ENCODE measurements around the gene EGLN1. TPM values are rescaled to one million over a fixed set of nuclear protein-coding genes. Genes with fewer than 3 reads are reported as not detected.

Gene EGLN1
- total RNA-seq, 3 donors from 2014 or later (not counting 1 experiment from before 2014, with no cell fraction given) = 14.2 to 27.5 (median 24.5) TPM

DNA sequence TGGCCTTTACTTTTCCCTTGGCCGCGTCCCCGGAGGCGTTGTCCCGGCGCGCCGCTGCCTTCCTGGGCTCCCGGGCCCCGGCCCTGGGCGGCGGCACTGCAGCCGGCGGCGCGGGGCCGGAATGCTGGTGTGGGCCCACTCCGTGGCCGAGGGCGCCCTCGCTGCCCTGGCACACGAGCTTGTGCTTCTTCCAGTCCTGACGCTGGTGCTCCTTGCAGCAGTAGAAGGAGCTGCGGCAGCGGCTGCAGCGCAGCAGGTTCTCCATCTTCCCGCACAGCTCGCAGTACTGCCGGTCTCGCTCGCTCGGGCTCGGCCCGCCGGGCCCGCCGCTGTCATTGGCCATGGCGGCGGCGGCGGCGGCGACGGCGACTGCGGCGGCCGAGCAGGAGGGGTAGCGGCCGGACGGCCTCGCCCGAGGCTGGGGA, 529 bp downstream of the EGLN1 start:
- H3K27ac ChIP-seq (ENCODE audit: low read length) = peak overlapping the region; percentile 51
- under 1% methylated on average over 53 of the region's 53 CpGs for WGBS (ENCODE audit: insufficient coverage)
- peaks cover 47 to 51% of the 10 kb centered on the region in 2 donors for H3K4me1 Mint-ChIP-seq

DNA sequence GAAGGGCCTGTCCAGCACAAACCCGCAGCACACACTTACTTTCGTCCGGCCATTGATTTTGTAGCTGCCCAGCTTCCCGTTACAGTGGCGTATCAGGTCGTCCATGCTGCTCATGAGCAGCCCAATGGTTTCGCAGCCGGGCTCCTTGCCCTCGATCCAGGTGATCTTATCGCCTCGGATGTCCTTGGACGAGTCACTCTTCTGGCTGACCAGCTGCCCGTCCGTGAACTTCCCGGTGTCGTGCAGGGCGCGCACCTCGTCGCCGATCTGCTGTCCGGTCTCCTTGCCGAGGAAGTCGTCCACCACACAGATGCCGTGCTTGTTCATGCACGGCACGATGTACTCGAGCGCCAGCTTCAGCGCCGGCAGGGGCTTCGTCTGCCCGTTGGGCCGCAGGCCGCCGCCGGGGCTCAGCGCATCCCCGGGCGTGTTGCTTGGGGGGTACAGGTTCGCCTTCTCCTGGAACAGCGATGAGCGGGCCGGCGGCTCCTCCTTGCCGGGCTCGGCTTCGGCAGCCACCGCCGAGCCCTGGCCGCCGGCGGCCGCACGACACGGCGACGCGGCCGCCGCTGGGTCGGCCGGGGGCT, 1.0 kb downstream of the EGLN1 start:
- H3K4me3 Mint-ChIP-seq = peak overlapping the region; percentile 88
- no peaks in the 10 kb centered on the region for H3K9me3 ChIP-seq (ENCODE audit: control insufficient read depth, insufficient read depth, low read length)
- intact Hi-C loops (cut with micrococcal nuclease) = loop anchor here (2.0 to 5.0 kb wide), 2 partner anchors 41 to 108 kb away; partner anchors contain the start of gene TSNAX
- ATAC-seq (peak; percentile 9 to 11 (median 11)), DNase-seq (peak; percentile 32 to 65)
- H3K27ac Mint-ChIP-seq = peak overlapping the region; percentile 50 to 54
- no peaks in the 10 kb centered on the region for H3K9me3 Mint-ChIP-seq
- peak overlapping the region; percentile 57 for H3K4me3 ChIP-seq (ENCODE audit: low read length)
- peak overlapping the region; percentile 45 for H3K27ac ChIP-seq (ENCODE audit: low read length)
- H3K27me3 Mint-ChIP-seq (ENCODE audit: low read depth in 2 of 2) = peaks cover 0 to 3% of the 10 kb centered on the region in 2 donors
- H3K4me1 ChIP-seq (ENCODE audit: control insufficient read depth, insufficient read depth, low read length) = peaks cover 15% of the 10 kb centered on the region
- WGBS (ENCODE audit: insufficient coverage) = under 1% methylated on average over 63 of the region's 63 CpGs
- H3K27me3 ChIP-seq (ENCODE audit: control insufficient read depth, insufficient read depth, low read length) = peaks cover 2% of the 10 kb centered on the region
- no peaks in the 10 kb centered on the region for H3K36me3 Mint-ChIP-seq
- TF ChIP-seq, protein P1, sequence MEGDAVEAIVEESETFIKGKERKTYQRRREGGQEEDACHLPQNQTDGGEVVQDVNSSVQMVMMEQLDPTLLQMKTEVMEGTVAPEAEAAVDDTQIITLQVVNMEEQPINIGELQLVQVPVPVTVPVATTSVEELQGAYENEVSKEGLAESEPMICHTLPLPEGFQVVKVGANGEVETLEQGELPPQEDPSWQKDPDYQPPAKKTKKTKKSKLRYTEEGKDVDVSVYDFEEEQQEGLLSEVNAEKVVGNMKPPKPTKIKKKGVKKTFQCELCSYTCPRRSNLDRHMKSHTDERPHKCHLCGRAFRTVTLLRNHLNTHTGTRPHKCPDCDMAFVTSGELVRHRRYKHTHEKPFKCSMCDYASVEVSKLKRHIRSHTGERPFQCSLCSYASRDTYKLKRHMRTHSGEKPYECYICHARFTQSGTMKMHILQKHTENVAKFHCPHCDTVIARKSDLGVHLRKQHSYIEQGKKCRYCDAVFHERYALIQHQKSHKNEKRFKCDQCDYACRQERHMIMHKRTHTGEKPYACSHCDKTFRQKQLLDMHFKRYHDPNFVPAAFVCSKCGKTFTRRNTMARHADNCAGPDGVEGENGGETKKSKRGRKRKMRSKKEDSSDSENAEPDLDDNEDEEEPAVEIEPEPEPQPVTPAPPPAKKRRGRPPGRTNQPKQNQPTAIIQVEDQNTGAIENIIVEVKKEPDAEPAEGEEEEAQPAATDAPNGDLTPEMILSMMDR (IDR thresholded peaks at IDR 0.05) = no peak
- no peaks in the 10 kb centered on the region for H3K36me3 ChIP-seq (ENCODE audit: control insufficient read depth, insufficient read depth, low read length)
- H3K4me1 Mint-ChIP-seq = peaks cover 48 to 52% of the 10 kb centered on the region in 2 donors

More for the DNA sequence above, 529 bp downstream of the EGLN1 start:
- H3K27ac Mint-ChIP-seq = peak overlapping the region in 1 of 2 donors; percentile 54
- Histone ChIP-seq H3K4me1 (ENCODE audit: control insufficient read depth, insufficient read depth, low read length) (peaks cover 13% of the 10 kb centered on the region), H3K36me3 (ENCODE audit: control insufficient read depth, insufficient read depth, low read length) (no peaks in the 10 kb centered on the region), H3K27me3 (ENCODE audit: control insufficient read depth, insufficient read depth, low read length) (peaks cover 2% of the 10 kb centered on the region), H3K9me3 (ENCODE audit: control insufficient read depth, insufficient read depth, low read length) (no peaks in the 10 kb centered on the region), H3K4me3 (ENCODE audit: low read length) (peak overlapping the region; percentile 57)
- peaks cover 0 to 8% of the 10 kb centered on the region in 2 donors for H3K27me3 Mint-ChIP-seq (ENCODE audit: low read depth in 2 of 2)
- H3K36me3 Mint-ChIP-seq = no peaks in the 10 kb centered on the region
- TF ChIP-seq, protein P1 (IDR thresholded peaks at IDR 0.05) = no peak
- ATAC-seq (peak; percentile 32 to 52 (median 41)), DNase-seq (peak in 1 of 2 donors; percentile 69)
- intact Hi-C loops (cut with micrococcal nuclease) = loop anchor here (2.0 to 5.0 kb wide), 2 partner anchors 41 to 107 kb away; partner anchors contain the start of gene TSNAX
- H3K9me3 Mint-ChIP-seq = no peaks in the 10 kb centered on the region
- peak overlapping the region; percentile 83 for H3K4me3 Mint-ChIP-seq

DNA sequence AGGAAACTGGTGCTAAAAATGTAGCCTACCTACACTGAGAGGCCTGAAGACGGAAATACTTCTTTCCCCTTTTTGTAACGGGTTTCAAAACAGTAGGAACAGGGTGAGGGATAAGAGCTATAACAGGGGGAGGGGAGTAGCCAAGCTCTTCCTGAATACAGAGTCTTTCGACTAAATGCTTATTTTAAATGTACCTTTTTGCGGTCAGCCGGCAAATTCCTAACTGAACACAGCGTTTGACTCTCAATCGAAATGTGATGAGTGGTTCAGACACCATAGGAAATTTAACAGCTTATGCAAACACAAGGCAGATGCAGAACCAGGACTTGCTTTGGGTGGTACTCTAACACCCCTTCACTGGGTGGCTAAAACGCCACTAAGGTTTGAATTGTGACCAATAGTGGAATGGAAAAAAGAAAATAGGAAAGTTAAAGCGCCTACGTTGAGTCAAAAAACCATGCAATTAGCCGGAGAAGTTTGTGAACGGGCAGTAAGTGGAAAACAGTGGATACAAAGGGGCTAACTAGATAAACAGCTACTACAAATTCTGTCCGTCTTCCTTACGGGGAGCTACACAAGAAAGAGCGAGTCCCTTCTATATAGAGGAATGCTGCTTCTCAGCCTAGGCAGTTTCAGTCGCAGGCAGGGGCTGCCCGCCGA, 1.7 kb downstream of the EGLN1 start:
- Mint-ChIP-seq H3K36me3 (no peaks in the 10 kb centered on the region), H3K4me1 (peaks cover 48 to 52% of the 10 kb centered on the region in 2 donors), H3K9me3 (no peaks in the 10 kb centered on the region), H3K4me3 (peak overlapping the region; percentile 88), H3K27ac (peak overlapping the region; percentile 50 to 54), H3K27me3 (ENCODE audit: low read depth in 2 of 2) (no peaks in the 10 kb centered on the region)
- H3K27ac ChIP-seq (ENCODE audit: low read length) = peak overlapping the region; percentile 45
- no peaks in the 10 kb centered on the region for H3K9me3 ChIP-seq (ENCODE audit: control insufficient read depth, insufficient read depth, low read length)
- TF ChIP-seq, protein P1 (IDR thresholded peaks at IDR 0.05) = no peak
- H3K4me1 ChIP-seq (ENCODE audit: control insufficient read depth, insufficient read depth, low read length) = peaks cover 15% of the 10 kb centered on the region
- peak in 1 of 2 donors; percentile 14 for DNase-seq
- no peaks in the 10 kb centered on the region for H3K36me3 ChIP-seq (ENCODE audit: control insufficient read depth, insufficient read depth, low read length)
- H3K27me3 ChIP-seq (ENCODE audit: control insufficient read depth, insufficient read depth, low read length) = no peaks in the 10 kb centered on the region
- WGBS (ENCODE audit: insufficient coverage) = 1% methylated on average over 17 of the region's 18 CpGs
- no peak for ATAC-seq
- intact Hi-C loops (cut with micrococcal nuclease) = loop anchor here (2.0 to 5.0 kb wide), 2 partner anchors 42 to 108 kb away; partner anchors contain the start of gene TSNAX
- peak overlapping the region; percentile 57 for H3K4me3 ChIP-seq (ENCODE audit: low read length)
